Stimulated activated CD8-positive, alpha-beta memory T cell treated with anti-CD3 and anti-CD28 coated beads, Interleukin-2, amount 100 ng/mL, for 48 hours (primary cell): ENCODE measurements around the gene MLF2.

Experiments
- DNase-seq, 2 donors: peaks; one replicate each; pipeline ENCODE4 v3.0.0-alpha.2; 2020; ENCODE audit warnings: low read depth in 2 of 2

MLF2 gene

DNA sequence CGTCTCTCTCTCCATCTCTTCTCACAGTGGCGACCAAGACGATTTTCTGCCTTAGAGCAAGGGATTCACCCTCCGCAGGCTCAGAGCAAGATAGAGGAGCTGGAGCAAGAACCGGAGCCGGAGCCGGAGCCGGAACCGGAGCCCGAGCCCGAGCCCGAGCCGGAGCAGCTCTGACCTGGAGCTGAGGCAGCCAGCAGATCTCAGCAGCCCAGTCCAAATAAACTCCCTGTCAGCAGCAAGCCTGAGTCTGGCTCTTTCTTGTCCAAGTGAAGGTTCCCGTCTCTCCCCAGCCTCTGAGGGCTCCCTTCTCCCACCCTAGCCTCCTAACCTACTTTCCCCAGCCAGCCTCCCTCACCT, 25.3 kb upstream of the MLF2 start:
- no peak for DNase-seq

DNA sequence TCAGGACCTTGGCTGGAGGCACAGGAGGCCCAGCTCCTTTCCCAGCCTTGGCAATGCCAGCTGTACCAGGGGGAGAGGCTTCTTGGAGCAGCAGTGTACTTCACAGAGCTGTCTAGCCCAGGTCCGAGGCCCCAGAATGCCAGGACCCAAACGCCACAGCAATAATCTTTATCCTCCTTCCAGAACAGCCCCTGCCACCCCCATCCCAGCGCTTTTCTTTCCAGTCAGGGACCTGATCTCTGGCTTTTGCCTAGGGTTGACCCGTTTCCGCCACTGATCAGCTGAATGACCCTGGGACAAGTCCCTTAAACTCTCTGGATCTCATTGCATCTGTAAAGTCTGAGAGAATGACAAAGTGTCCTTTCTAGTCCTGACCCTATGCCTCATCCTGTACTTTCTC, 24.4 kb upstream of the MLF2 start:
- no peak for DNase-seq

DNA sequence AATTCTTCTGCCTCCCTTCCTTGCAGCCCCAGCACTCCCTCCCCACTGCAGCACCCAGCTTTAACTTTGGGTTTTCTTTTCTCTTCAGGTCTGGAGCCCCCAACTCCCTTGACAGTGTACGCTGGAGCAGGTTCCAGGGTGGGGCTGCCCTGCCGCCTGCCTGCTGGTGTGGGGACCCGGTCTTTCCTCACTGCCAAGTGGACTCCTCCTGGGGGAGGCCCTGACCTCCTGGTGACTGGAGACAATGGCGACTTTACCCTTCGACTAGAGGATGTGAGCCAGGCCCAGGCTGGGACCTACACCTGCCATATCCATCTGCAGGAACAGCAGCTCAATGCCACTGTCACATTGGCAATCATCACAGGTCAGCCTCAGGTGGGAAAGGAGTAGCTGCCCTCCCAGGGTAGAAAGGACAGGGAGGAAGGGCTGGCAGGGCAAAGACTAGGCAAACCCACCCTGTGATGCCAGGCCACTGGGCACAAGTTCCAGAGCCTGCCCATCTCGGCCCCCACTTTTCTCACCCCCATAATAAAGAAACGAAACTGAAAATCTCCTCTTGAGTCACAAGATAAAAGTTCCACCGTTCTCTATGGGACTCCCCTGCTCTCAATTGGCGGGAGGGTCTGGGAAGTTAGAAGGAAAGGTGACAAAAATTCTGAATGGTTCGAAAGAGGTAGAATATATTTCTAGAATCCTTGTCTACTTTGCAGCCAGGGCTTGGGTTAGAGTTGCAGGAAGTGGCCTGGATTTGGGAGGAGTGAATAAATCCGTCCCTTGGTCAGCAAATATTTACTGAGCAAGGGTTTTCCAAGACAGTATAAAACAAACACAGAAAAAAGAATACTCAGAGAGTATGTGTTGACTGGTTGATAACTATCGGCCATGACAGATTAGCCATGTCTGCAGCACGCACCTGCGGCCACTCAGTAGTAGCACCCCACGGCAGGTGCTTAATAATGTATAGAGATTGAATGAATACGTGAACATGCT, 22.5 kb upstream of the MLF2 start:
- DNase-seq: no peak

DNA sequence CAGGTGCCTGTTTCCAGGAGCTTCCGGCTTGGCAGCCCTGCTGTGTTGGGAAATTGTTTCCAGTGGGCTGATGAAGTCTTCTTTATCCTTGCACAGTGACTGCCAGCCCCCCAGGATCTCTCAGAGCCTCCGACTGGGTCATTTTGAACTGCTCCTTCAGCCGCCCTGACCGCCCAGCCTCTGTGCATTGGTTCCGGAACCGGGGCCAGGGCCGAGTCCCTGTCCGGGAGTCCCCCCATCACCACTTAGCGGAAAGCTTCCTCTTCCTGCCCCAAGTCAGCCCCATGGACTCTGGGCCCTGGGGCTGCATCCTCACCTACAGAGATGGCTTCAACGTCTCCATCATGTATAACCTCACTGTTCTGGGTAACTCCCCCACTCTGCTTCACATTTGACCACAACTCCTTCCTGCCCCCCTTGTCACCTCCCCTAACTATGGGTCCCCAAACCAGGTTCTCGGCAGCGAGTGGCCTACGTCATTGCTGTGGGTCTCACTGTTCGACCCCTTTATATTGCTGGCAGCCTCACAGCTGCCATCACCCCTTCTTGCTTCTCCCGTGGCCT, 21.6 kb upstream of the MLF2 start:
- DNase-seq: no peak

DNA sequence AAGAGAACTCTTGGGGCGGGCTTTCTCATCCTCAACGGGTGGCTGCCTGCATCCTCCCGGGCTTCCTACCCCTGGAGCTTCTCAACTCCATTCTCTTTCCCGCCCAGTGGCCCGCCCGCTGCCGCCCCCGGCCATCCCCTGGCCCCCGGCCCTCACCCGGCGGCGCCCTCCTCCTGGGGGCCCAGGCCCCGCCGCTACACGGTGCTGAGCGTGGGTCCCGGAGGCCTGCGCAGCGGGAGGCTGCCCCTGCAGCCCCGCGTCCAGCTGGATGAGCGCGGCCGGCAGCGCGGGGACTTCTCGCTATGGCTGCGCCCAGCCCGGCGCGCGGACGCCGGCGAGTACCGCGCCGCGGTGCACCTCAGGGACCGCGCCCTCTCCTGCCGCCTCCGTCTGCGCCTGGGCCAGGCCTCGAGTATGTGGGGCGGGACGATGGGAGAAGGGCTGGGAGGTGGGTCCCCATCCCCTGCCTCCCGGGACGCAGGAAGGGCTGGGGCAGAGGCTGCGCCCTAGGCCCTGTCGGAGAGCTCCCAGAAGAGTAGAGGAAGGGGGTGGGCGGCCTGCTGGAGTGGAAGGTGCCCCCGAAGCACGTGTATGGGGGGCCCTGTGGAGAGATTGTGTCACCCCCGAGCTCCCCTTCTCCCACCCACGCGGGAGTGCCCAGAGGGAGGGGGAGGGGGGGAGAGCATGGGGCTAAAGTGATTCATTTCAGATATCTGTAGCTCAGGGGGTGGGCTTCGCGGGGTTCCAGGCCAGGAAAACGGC, 20.8 kb upstream of the MLF2 start:
- peak; percentile 73 to 78 for DNase-seq

DNA sequence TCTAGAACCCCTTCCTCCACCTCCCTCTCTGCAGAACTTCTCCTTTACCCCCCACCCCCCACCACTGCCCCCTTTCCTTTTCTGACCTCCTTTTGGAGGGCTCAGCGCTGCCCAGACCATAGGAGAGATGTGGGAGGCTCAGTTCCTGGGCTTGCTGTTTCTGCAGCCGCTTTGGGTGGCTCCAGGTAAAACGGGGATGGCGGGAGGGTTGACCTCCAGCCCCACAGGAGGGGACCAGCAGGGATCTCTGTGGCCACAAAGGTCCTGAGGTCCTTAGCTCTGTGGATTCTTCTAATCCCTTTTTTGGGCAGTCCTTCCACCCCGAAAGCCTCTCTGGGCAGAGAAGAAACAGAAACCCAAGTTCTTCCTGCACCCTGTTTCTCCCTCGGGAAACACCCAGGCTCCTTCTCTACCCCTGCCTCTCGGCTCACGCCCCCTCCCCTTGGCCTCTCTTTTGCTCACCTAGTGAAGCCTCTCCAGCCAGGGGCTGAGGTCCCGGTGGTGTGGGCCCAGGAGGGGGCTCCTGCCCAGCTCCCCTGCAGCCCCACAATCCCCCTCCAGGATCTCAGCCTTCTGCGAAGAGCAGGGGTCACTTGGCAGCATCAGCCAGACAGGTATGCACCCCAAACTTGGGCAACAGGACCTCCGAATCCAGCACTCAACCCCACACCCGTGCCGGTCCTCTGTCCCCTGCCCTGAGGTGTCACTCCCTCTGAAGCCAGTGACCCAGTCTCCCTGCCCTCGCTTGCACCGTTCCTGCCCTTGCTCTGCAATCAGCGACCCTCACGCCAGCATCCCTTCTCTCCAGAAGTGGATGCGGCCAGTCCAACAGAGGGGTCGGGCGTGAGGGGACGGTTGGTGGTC, 20.0 kb upstream of the MLF2 start:
- no peak for DNase-seq

DNA sequence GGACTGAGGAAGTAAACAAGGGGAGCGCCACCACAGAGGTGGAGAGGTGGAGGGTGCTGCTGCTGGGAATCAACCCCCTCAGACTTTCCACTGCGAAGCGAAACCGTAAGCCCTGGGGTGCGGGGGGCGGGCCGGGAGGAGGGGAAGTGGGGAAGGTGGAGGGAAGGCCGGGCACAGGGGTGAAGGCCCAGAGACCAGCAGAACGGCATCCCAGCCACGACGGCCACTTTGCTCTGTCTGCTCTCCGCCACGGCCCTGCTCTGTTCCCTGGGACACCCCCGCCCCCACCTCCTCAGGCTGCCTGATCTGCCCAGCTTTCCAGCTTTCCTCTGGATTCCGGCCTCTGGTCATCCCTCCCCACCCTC, 19.4 kb upstream of the MLF2 start, which contains the start of gene LAG3:
Gene LAG3, plus strand, starts transcription at position 190 of the 365 bp plus-strand sequence. CDS start 333 bp downstream, outside the sequence.
- peak; percentile 72 to 76 for DNase-seq

DNA sequence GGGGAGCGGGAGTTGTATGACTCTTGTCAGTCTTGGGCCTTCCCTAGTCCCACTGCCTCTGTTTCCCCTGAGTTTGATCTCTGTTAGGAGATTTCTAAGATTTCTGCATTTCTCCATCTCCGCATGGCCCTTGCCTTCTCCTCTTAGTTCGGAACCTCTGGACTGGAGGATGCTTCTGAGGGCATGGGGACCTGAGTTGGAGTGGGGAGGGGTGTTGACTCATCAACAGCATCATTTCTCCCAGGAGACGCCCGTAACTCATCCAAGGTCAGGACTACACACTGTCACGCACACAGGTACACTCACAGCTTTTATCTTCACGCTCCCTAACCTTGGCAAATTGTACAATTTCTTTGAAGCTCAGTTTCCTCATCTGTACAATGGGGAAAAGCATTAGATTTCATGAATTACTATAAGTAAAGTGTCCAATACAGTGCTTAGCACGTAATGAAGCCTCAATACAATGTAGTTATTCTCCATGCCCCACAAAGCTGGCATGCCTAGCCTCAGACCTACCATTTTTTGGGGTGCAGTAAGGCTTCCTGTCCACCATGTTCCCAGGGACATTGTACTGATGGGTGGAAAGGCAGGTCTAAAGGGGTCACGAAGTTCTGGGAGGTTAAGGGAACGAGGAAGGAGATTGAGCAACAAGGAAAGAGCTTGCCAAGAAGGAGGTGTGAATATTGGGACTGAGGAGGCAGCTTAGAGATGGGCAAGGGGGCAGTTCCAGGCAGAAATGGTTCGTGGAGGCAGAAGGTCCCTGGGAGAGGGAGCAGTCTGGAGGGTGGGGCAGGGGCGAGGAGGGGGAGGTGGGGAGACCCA, 18.8 kb upstream of the MLF2 start:
- DNase-seq: no peak

DNA sequence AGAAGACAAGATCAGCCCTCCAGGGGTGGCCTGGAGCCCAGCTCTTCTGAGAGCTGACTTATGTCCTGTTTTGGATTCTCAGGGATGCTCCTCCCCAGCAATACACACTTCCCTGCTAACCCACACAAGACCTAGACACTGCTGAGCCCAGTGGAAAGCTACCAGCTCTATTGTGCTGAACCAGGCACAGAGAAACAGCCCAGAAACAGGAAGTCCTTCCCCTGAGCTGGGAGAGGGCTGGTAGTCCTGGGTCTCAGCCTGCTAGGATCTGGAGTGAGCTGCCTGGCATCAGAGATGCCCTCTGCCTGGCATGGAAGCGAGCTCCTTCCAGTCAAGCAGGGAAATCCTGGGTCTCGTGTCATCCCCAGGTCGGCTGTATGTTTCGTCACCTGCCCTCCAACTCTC, 18.2 kb upstream of the MLF2 start:
- DNase-seq: no peak

DNA sequence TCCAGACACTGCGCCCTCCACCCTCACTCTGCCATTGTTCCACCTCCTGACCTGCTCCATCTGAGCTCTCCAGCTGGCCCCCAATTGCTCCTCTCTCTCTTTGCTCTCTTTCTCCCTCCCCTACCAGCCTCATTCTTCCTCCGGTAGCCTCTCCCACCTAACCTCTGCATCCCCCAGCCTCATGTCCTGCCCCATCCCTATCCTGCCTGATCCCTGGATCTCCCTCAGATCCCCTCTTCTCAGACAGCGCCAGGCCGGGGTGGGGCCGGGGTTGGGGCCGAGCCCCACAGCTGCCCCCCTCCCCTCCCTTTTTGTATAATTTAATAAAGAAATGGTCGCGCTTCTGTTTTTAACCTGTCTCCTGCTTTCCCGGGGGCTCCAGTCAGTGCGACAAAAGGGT, 17.7 kb upstream of the MLF2 start:
- no peak for DNase-seq

DNA sequence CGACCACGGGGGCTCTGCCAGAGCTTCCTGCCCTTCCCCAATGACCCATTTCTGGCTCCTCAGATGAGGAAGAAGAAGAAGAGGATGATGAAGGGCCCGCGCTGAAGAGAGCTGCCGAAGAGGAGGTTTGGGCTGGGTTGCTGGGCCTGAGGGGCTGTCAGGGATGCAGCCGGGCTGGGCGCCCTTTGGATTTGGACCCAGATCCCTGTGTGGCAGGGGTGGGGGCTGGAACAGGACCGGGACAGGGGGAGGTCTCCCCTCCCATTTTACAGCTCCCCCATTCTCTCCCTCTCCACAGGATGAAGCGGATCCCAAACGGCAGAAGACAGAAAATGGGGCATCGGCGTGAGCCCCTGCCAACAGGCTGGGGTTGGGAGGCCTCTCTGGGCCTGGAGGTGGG, 17.2 kb upstream of the MLF2 start:
- DNase-seq: no peak

DNA sequence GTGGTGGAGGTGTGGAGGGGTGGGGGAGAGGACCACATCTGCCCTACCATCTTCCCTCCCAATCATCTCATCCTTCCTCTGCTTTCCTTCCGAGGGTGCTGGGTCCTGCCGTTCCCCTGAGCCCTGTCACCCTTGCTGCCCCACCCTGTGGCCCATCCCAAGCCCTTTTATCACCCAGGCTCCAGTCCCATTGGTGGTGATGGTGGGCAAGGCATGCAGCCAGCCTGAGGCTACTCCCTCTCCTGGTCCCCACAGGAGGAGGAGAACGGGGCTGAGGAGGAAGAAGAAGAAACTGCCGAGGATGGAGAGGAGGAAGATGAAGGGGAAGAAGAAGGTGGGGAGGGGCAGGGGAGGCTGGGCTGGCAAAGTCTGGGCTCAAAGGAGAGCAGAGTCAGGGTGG, 16.7 kb upstream of the MLF2 start:
- no peak for DNase-seq

DNA sequence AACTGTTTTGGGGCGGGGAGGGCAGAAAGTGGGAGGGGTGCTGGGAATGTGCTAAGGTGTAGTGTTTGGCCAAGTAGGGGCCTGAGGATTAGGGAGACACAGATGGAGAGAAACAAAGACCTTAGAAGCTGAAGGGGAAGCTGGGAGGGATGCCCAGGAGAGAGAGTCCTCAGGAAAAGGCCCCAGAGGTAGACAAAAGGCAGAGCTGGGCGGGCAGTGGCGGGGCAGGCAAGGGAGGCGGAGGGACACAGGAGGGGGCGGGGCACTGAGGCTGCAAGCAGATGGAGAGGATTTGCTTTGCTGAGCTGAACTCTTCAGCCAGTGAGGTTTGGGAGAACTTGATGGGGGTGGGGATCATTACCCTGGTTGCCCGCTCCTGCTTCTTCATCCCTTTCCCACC, 16.0 kb upstream of the MLF2 start:
- DNase-seq: no peak

DNA sequence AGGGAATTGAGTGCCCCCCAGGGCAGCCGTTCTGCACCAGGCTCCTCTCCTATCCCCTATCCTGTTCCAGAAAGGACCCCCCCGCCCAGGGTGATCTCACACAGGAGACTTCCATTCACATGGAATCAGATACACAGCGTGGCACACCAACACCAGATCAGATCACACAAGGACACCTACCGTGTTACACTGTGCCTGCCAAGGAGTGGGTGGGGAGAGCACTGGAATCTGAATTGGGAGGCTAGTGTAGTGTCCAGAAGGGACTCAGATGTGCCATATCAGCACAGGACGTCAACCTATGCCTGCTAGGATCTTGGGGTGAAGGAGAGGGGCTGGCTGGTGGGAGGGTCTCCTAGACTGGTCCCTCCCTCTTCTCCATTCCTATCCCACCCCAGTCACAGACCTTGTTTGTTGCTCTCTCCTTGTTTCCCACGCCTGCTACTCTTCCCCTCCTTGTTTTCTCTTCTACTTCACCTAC, 15.5 kb upstream of the MLF2 start:
- no peak for DNase-seq

DNA sequence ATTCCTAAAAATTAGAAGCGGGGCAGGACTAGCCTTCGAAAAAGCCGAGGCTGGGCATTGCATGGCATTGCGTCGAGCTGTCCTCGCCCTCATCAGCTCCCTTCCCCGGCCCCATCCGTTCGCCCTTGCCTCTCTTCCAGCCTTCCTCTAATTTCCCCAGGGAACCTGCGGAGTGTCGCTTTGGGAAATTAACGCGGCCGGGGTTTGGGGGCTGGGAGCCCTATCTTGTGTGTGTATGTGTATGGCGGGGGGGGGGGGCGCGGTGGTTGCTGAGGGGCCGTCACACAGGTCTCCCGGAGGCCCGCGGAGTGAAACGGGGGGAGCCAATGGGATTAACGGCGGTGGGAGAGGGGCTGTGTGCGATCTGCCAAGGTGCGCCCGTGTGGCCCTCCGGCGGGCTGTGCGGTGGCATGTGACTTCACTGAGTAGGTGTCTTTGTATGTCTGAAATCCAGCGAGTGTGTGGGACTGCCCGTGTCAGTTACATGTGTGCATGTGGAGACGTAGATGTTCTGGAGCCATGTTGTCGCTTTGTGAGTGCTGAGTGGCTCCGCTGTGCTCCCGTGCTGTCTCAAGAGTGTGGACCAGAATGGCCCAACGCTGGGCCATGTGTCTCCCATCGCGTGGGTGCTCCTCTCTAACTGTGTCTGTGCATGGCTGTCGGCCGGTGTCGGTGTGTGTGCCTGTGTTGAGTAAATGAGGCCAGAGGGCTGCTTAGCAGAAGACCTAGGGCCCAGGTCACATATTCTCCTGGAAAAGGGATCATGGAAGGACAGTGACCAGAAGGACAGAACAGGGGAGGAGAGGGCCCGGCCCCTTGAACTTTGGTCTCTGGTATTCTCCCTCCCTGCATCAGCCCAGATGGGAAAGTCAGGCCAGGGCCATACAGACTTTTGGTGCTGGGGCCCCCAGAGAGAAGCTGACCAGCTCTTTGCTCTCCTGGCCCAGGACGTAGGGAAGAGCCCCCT, 14.7 kb upstream of the MLF2 start:
- DNase-seq: no peak

DNA sequence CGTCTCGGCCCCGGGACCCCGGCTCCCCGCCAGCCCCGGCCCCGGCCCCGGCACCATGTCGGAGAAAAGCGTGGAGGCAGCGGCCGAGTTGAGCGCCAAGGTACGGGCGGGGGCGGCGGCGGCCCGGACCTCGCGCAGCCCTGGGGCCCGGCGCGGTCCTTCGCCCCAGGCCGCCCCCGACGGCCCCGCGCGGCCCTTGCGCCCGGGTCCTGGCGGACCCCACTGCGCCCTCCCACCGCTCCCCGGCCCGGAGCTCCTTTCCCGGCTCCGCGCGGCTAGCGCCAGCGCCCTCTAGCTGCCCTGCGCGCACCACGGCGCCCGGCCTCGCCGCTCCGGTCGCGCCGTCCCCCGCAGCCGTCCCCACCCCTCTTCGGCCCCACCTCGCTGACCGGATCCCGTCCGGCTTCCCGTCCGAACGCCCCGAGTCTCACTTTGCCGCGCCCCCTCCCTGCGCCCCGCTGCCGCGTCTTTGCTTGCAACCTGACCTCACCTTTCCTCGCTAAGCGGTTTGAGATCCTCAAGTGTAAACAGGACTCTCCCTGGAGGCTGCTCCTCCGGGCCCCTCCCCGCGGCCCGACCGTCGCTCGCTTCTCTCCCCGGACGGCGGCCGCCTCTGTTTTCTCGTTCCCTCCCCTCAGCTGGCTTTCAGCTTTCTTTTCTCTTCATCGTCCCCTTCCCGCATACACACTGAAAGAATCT, 13.9 kb upstream of the MLF2 start:
- no peak for DNase-seq

DNA sequence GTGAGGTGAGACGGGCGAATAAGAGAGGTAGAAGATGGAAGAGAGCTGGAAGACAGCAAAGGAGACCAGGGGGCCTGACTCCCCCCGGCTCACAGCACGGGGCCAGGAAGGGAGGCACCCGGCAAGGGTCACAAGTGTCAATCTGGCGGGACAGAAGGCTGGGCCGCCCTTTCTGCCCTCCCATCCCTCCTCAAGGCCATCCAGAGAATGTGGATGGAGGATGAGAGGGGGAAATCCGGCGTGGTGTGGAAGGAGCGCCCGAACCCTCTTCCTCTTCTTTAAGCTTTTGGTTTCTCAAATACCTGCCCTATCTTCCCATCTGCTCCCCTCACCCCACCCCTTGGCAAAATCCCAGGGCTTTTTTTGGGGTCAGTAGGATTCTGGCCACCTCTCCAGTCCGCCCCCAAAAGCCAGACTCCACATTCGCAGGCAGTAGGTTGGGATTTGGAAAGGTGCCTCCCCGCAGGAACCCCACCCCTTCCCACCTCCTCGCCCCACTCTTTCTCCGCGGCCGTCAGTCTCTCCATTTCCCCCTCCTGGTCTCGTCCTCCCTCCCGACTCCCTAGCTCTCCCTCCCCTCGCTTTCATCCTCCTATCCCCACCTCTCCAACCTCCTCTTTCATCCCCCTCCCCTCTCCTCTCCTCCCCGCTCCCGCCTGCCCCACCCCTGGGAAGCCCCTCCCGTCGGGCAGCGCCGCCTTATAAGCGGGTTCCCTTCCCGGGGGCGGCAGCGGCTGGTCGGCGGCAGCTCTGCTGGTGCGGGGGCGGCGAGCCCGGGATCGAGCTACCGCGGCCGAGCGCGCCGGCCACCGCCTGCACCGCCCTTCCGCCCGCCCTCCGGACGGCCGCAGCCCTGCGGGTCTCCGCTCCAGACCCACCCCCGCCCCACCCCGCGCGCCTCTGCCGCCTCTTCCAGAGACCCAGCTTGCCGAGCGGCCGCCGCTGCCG, 13.0 kb upstream of the MLF2 start, which contains the start of gene PTMS:
Gene PTMS, plus strand, starts transcription at position 730 of the 948 bp plus-strand sequence. CDS start 343 bp downstream, outside the sequence.
- no peak for DNase-seq
